ENCODE measurements around the gene RTN4RL1. TPM values are rescaled to one million over a fixed set of nuclear protein-coding genes. Genes with fewer than 3 reads are reported as not detected.

RTN4RL1 gene
- total and polyA plus RNA-seq, 2 of the 13 experiments (the other 11 are each of a cell fraction or from before 2014, with no cell fraction given): 0.01 TPM; not detected in 1

DNA sequence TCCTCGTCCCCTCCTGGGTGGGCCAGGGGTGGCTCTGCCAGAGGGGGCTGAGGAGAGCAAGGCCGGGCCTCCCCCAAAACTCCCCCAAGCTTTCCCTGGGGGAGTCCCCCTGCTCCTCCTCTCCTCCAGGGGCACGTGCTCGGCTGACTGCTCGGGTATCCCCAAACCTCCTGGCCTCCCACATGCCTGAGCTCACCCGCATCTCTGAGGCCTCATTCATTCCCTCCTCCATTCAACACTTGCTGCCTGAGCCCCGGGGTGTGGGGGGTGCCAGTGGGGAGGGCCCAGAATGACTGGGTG lies 83.1 kb downstream of the RTN4RL1 start (continued):
- TF ChIP-seq, protein P1, sequence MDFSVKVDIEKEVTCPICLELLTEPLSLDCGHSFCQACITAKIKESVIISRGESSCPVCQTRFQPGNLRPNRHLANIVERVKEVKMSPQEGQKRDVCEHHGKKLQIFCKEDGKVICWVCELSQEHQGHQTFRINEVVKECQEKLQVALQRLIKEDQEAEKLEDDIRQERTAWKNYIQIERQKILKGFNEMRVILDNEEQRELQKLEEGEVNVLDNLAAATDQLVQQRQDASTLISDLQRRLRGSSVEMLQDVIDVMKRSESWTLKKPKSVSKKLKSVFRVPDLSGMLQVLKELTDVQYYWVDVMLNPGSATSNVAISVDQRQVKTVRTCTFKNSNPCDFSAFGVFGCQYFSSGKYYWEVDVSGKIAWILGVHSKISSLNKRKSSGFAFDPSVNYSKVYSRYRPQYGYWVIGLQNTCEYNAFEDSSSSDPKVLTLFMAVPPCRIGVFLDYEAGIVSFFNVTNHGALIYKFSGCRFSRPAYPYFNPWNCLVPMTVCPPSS (IDR thresholded peaks at IDR 0.05): no peak
- TF ChIP-seq YY1 (IDR thresholded peaks at IDR 0.05; ENCODE audit: insufficient read depth, insufficient replicate concordance, low read depth, low read length): no peak
- no peak for TF ChIP-seq ZKSCAN1 (IDR thresholded peaks at IDR 0.05; ENCODE audit: low read length)
- no peak for TF ChIP-seq ZNF674 (CRISPR knock-in tag; IDR thresholded peaks at IDR 0.05; ENCODE audit: low read depth)

DNA sequence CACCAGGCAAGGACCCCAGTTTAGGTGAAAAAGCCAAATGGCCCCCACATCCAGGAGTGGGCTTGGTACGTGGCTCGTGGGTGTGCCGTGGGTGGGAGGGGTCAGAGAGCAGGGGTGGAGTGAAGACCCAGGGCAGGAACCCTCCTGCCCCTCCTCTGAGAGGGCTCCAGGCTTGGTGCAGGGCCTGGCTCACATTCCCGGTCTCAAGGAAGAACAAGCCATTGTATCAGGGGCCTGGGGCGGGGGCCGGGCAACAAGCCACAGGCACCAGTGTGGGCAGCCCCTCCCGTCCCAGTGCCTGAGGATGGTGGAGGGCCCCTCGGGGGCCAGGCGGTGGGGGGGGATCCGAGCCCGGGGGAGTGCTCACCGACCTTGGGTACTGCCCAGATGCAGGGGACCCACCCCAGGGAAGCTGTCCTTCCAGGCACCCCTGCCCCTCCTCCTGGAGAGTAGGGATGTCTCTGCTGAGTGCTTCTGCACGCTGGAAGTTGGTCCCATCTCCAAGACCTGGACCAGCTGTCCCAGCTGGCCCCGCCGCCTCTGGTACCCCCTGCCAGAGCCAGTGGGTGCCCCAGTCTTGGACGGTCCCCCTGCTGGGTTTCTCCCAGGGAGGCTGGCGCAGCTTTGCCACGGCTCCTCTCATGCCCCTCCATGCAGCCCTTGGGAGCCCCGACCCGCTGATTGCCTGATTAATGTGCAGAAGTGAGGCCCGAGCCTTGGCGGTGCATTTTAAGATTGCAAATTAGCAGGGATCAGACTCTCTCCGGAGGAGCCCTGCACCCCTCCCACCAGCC lies 83.7 kb downstream of the RTN4RL1 start:
- no peak for FAIRE-seq
- ChIA-PET POLR2A (no interaction called here), CTCF (ENCODE audit: low intra/inter-chr PET ratio, low total read pairs) (no interaction called here)
- no peak for TF ChIP-seq ZBTB7B (CRISPR knock-in tag; IDR thresholded peaks at IDR 0.05)
- no peak for TF ChIP-seq REXO4 (CRISPR knock-in tag; IDR thresholded peaks at IDR 0.05; ENCODE audit: borderline replicate concordance)
- TF ChIP-seq FOXJ3 (CRISPR knock-in tag; IDR thresholded peaks at IDR 0.05; ENCODE audit: borderline replicate concordance): no peak
- no peak for TF ChIP-seq CREB1 (IDR thresholded peaks at IDR 0.05)
- TF ChIP-seq CREB1 (CRISPR knock-in tag; IDR thresholded peaks at IDR 0.05): no peak
- TF ChIP-seq GTF3A (CRISPR knock-in tag; conservative IDR thresholded peaks at IDR 0.05): no peak
- TF ChIP-seq, protein P2, sequence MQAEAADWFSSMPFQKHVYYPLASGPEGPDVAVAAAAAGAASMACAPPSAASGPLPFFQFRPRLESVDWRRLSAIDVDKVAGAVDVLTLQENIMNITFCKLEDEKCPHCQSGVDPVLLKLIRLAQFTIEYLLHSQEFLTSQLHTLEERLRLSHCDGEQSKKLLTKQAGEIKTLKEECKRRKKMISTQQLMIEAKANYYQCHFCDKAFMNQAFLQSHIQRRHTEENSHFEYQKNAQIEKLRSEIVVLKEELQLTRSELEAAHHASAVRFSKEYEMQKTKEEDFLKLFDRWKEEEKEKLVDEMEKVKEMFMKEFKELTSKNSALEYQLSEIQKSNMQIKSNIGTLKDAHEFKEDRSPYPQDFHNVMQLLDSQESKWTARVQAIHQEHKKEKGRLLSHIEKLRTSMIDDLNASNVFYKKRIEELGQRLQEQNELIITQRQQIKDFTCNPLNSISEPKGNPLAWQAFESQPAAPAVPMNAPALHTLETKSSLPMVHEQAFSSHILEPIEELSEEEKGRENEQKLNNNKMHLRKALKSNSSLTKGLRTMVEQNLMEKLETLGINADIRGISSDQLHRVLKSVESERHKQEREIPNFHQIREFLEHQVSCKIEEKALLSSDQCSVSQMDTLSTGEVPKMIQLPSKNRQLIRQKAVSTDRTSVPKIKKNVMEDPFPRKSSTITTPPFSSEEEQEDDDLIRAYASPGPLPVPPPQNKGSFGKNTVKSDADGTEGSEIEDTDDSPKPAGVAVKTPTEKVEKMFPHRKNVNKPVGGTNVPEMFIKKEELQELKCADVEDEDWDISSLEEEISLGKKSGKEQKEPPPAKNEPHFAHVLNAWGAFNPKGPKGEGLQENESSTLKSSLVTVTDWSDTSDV (CRISPR knock-in tag; IDR thresholded peaks at IDR 0.05): no peak
- no peak for TF ChIP-seq CBX2 (IDR thresholded peaks at IDR 0.05; ENCODE audit: low read depth, low read length)
- TF ChIP-seq CBX2 (CRISPR knock-in tag; IDR thresholded peaks at IDR 0.05; ENCODE audit: low read depth): no peak
- TF ChIP-seq ZNF441 (CRISPR knock-in tag; IDR thresholded peaks at IDR 0.05; ENCODE audit: borderline replicate concordance): no peak
- TF ChIP-seq, protein P3, sequence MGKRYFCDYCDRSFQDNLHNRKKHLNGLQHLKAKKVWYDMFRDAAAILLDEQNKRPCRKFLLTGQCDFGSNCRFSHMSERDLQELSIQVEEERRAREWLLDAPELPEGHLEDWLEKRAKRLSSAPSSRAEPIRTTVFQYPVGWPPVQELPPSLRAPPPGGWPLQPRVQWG (CRISPR knock-in tag; IDR thresholded peaks at IDR 0.05; ENCODE audit: borderline replicate concordance, low read depth): no peak
- no peak for TF ChIP-seq SMAD9 (CRISPR knock-in tag; IDR thresholded peaks at IDR 0.05)
- TF ChIP-seq ZNF20 (CRISPR knock-in tag; IDR thresholded peaks at IDR 0.05): no peak
- TF ChIP-seq, protein P4, sequence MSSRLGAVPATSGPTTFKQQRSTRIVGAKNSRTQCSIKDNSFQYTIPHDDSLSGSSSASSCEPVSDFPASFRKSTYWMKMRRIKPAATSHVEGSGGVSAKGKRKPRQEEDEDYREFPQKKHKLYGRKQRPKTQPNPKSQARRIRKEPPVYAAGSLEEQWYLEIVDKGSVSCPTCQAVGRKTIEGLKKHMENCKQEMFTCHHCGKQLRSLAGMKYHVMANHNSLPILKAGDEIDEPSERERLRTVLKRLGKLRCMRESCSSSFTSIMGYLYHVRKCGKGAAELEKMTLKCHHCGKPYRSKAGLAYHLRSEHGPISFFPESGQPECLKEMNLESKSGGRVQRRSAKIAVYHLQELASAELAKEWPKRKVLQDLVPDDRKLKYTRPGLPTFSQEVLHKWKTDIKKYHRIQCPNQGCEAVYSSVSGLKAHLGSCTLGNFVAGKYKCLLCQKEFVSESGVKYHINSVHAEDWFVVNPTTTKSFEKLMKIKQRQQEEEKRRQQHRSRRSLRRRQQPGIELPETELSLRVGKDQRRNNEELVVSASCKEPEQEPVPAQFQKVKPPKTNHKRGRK (CRISPR knock-in tag; IDR thresholded peaks at IDR 0.05): no peak
- Histone ChIP-seq H2AFZ (ENCODE audit: low read length) (no peak overlapping the region), H3K4me3 (replicated peaks in 1 of 3; ENCODE audit: insufficient read depth in 1 of 3, low read depth in 2 of 3, low read length in 3 of 3) (no peak overlapping the region), H3K36me3 (replicated peaks in 1 of 2; ENCODE audit: control insufficient read depth in 1 of 2, insufficient read depth in 2 of 2, low read length in 2 of 2) (no peaks in the 10 kb centered on the region), H3K9me3 (ENCODE audit: low read length) (no peaks in the 10 kb centered on the region), H4K20me1 (ENCODE audit: insufficient read depth, low read length) (no peaks in the 10 kb centered on the region; the same call in 1 of the 2 replicates), H3K4me1 (ENCODE audit: insufficient read depth, low read length) (peaks cover 10% of the 10 kb centered on the region), H3K27ac (ENCODE audit: extremely low read length, insufficient read depth, low read length) (no peak overlapping the region), H3K4me2 (ENCODE audit: low read depth, low read length) (no peak overlapping the region), H3K27me3 (ENCODE audit: control insufficient read depth in 1 of 2, insufficient read depth in 2 of 2, low read length in 2 of 2) (peaks cover 15 to 61% of the 10 kb centered on the region in 2 experiments; a peak in 4 of 5 replicates), H3K9ac (ENCODE audit: insufficient read depth, low read depth, low read length) (no peak overlapping the region), H3K79me2 (ENCODE audit: insufficient read depth, low read length) (no peaks in the 10 kb centered on the region)
- in situ Hi-C loops (cut with HindIII; ENCODE audit: extremely low pct_ligation_motif_present, low pct_unique_long_range_greater_than_20kb): no loop called here
- DNase-seq (ENCODE audit: low spot score): no peak
- ATAC-seq: no peak
- intact Hi-C loops (cut with micrococcal nuclease; ENCODE audit: unreplicated experiment): loop anchor here (1.0 kb wide), 1 partner anchor 11 kb away; no protein-coding TSS in a partner anchor
- BruUV-seq (replicated peaks): no TSS peak
- 37% methylated on average over 9 of the region's 23 CpGs for WGBS (ENCODE audit: low lambda C conversion rate)

All from HepG2 (cell line).